HG03558 (cell line): Measurements from ENCODE around the gene GK.
"Not testable (repeated sequence)": the region's sequence is repeated elsewhere in the genome, so short reads cannot be mapped to it uniquely, and the experiment has no call there.

ENCODE experiments used
- ATAC-seq: cut with Tn5 transposase; IDR thresholded peaks from one replicate; pipeline ENCODE4 v1.9.1; 2021; ENCODE audit warnings: moderate number of reproducible peaks; ENCODE audit not compliant: unreplicated experiment; ENCODE audit errors: extremely low read depth

The GK gene

DNA sequence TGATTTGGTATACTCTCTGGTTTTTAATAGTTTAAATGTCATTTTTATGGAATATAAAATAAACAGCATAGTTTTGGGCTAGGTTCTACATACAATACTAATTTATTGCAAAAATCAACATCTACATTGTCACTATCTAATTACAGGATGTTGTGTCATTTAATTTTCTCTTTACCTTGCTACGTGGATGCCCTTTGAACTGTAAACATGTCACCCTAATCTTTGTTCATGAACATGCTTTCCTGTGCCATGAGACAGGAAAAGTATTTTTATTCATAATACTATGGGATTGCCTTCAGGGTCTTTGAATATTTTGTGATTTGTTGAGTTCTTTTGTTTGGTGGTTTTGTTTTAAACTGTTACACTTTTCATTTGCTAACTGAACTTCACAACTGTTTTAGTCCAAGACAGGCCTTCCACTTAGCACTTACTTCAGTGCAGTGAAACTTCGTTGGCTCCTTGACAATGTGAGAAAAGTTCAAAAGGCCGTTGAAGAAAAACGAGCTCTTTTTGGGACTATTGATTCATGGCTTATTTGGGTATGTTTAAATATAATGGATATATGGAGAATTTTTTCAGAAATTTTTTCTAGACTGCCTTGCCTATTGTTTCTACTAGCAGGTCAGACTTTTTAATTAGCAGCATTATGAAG lies 40.9 kb downstream of the GK start:
- ATAC-seq, result no peak

DNA sequence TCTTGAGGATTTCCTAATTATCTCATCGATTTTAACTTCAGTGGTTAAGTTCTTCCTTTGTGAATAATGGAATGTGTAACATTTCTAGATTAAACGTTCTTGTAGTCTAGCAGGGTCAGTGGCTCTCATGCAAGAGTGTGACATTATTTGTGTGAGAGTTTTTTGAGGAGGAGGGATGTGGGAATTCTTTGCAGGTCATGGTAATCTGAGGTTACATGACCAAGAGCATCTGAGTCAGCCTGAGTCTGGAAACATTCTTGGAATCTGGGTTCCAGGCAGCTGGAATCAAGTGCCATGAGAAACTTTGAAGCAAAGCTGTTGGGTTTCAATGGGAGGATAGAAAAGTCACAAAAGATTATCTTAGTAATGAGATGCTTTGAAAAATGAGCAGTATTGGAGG lies 49.5 kb downstream of the GK start:
- no peak for ATAC-seq

DNA sequence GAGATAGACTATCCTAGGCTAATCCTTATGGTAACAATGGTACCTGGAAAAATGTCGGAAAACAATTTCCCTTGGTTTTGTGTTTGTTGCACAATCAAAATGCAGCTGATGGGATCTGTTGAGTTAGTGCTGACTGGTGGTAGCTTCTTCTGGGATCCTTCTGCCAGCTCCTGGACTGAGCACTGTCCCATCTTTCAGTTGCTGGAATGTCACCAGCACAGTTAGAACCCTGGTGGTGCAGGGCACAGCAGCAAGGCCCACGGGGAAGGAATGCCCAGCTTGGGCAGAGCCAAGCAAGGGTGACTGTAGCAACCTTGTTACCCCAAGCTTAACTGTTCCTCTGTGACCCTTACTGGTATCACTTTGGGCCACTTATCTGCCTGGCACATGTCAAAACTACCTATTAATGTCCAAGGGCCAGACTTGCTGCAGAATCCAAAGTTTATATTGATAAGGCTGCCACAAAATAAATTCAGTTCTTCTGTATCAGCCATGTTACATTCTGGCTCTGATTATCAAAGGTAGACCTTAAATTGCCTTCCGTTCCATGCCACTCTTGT lies 53.1 kb downstream of the GK start:
- ATAC-seq, result no peak

DNA sequence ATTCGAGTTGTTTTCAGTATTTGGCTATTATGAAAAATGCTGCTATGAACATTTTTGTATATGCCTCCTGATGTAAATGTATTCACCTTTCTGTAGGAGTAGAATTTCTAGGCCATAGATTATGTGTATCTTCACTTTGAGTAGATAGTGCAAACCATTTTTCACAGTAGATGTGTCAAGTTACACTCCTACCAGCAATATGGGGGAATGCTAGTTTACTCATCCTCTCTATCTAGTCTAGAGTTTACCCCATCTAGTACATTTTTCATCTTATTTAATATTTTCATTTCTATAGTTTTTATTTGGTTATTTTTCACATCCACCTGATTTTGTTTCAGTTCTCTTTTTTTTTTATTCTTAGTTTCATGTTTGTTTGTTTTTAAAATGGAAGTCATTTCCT lies 59.0 kb downstream of the GK start:
- ATAC-seq, result no peak

DNA sequence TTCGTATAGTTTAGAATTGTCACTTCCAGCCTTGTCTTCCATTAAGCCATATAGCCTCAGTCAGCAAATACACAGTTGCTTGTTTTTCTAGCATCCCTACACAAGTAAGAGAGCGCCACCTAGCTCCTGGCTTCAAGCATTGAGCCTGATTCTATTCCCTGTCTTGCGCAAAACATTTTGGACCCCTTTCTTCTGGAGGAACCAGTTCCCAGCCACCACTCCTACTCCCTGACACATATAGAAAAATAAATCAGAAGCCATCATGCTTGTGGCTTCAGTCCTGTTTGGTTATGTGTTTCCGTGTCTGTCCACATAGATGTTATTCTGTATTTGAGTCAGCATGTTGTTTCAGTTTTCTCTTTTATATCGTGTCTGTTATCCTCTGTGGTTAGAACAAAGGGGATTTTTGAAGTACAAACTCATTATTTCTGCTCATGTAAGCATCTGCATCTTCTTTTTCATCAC lies 59.9 kb downstream of the GK start:
- peak; percentile 97 for ATAC-seq

DNA sequence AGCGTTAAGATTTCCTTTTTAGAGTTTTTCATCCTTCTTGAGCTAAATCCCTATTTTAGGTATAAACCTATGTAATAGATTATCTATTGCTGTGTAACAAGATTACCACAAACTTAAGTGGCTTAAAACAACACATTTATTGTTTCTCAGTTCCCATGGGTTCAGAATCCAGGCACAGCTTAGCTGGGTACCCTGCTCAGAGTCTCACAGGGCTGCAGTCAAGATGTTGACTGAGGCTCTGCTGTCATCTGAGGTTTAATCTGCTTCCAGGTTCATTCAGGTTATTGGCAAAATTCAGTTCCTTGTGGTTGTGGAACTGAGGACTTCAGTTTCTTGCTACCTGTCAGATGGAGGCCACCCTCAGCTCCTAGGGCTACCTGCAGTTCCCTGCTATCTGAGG lies 60.9 kb downstream of the GK start:
- no peak for ATAC-seq

DNA sequence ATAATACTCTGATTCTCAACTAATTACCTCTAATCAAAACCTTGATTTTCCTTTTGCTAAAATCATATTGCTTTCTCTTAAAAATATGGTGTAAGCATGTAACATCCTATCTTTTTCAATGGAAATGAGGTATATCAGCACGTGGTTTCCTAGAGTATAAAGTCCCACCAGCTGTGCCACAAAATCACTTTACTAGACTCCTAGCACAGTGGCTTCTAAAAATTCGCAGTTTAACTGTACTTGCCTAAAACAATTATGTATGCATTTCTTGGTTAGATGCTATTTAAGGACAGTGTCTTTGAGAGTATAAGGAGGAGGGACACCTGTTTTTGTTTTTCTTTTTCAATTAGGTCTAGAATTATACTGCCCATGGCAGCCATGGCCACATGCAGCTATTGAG lies 62.8 kb downstream of the GK start:
- no peak for ATAC-seq

DNA sequence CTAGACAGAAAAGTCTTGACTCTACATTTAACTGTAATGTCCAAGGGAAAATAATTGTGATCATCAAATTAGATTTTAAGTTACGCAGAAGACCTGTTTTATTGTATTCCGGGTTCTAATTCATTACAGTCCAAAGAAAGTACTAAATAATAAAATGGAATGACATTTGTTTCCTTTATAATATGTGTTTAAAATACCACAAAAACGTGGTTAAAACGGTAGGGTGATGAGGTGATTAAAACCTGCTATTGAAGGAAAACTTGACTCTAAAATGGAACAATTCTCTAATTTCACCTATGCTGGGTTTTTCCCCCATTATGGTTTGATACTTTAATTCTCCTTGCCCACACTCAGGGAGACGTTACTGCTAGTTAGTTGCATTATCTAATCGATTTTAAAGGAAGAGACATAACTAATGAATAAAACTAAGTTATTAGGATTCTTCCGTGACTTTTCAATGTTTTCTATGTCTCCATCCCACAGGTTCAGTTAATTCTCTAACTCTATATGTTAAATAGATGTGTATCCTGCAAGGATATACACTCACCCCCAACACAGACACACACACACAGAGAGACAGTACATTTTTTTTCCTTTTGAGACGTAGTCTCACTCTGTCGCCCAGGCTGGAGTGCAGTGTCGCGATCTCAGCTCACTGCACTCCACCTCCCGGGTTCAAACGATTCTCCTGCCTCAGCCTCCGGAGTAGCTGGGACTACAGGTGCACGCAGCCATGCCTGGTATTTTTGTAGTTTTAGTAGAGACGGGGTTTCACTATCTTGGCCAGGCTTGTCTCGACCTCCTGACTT lies 80.8 kb downstream of the GK start:
- no peak for ATAC-seq

DNA sequence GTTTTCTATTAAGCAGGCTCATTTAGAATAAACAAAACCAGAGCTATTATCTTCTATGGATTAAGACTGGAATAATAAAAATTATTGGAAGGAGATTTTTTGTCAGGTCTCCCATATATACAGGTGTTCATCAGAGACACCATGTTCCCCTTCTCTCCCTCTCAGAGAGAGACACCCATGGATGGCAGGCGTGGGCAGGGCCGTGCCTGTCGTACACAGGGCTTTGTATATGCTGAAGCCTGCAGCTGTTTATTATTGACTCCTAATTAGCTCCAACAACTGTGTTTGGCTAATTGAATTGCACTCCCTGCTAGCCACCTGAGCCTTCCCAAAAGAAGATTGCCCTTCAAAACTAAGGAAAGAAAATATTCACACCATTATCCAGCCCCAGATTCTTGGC lies 81.6 kb downstream of the GK start:
- ATAC-seq, result no peak

DNA sequence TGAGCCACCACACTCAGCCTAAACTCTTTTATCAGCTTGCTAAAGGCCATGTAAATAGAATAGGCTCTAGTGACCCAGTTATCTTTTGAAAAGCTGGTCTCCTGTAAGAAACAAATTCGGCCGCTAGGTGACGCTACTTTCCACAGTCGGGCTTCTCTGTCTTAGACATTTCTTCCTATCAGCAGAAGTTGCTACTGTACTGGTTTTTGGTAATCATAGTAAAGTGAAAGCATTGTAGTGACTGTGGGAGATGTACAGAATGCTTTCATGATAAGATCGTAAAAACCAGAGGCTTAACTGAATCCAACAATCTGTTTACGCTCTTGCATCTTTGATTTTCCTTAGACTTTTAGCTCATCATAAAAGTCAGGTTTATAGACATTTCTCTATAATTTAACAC lies 82.6 kb downstream of the GK start:
- ATAC-seq, result peak; percentile 87

DNA sequence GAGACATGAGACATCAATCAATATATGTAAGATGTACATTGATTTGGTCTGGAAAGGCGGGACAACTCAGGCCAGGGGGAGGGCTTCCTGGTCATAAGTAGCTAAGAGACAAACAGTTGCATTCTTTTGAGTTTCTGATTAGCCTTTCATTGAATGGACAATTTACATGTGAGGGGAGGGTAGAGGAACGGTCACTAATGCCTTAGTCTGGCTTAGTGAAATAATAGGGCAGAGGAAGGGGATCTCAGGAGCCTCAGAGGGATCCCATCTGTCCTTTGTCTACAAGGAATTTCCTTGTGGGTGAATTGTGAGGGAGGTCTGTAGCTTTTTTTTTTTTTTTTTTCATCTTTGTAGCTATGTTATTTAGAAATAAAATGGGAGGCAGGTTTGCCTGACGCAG lies 88.3 kb downstream of the GK start:
- no peak for ATAC-seq

DNA sequence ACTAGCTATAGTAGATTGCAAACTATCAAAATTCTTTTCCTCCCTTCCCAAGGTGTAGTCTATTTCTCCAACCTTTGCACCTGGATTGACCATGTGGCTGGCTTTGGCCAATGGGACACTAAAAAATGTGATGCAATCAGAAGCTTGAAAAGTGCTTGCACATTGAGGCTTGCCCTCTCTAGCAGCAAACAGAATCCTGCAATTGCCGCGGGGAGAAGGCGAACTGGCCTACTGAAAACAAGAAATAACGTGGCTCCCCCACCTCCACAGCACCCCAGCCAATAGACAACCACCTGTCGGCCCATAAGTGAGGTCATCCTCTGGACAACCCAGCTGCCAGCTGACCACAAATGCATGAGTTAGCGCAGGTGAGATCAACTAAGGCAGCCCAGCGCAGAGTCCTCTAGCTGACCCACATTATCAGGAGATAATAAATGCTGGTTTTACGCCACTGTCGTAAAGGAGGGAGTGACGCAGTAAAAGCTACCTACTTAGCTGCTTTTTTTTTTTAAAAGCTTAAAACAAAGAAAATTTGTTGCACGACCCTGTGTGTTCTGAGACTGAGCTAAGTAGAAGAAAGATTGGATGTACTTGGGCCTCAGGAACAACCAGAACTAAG lies 95.2 kb downstream of the GK start:
- ATAC-seq, result no peak

DNA sequence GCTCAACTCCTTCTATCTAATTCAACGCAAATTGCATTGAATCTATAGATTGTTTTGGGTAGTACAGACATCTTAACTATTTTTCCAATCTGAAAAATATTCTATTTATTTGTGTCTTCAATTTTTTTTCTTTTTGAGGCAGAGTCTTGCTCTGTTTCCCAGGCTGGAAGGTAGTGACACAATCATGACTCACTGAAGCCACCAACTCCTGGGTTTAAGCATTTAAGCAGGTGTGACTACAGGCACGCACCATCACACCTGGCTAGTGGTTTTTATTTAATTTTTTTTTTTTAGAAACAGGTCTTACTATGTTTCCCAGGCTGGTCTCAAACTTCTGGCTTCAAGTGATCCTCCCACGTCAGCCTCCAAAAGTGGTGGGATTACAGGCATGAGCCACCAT lies 98.3 kb downstream of the GK start:
- ATAC-seq, result no peak

DNA sequence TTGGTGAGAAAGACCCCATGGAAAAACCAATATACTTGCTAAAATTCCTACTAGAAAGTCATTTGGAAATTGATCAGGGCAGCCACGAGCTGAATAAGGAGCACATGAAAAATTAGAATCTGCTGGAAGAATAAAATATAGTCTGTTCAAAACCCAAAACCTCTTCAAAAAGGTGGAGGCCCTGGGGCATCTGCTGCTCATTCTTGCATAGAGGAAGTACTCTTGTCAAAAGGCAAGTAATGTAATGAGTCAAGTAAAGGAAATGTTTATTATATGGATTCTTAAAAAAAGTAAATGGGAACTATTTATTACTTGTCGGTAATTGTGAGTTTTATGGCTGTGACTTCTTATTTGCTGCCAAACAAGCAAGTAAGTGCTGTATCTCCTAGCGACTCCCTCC lies 109.5 kb downstream of the GK start:
- no peak for ATAC-seq

DNA sequence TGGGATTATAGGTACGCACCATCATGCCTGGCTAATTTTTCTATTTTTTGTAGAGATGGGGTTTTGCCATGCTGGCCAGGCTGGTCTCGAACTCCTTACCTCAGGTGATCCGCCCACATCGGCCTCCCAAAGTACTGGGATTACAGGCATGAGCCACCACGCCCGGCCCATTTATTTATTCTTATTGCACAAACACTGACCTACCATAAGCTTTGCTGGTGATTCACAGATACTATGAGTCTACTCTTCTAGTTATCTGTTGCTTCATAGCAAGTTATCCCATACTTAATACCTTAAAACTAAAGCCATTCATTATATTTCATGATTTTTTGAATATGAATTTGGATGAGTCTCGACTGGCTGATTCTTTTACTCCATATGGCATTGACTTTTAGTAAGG lies 120.5 kb downstream of the GK start:
- ATAC-seq, result not testable (repeated sequence)

DNA sequence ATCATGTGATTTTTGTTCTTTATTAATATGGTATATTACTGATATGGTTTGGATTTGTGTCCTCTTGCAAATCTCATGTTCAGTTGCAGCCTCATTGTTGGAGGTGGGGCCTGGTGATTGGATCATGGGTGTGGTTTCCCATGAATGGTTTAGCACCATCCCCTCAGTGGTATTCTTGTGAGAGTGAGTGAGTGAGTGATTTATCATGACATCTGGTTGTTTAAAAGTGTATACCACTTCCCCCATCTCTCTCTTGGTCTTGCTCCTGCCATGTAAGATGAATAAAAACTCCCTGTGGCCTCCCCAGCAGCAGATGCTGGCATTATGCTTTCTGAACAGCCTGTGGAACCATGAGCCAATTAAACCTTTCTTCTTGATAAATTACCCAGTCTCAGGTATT lies 124.4 kb downstream of the GK start:
- no peak for ATAC-seq

DNA sequence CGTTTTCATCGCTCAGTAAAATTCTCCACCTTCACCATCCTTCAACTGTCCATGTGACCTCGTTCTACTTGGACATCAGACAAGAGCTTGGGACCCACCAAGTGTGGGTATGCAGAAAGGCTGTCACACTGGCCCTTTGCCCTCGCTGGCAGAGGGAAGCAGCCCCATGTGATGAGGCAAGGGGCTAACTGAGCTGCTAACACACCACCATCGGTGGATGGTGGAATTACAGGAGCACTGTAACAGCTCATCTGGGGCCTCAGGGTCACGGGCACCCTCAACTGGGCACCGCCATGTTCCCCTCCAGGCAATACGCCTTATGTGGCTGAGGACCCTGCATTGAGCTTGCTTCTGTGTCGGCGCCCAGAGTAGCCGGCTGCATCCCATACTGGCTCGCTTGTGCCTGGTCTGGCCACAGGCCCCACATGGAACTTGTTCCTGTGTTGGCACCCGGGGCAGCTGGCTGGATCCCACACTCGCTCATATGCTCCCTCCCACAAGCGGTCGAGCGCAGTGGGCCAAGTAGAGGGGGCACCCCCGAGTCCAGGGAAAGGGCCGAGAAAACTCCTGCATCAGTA lies 126.3 kb downstream of the GK start:
- ATAC-seq, result no peak
